HG03045 (cell line): Measurements from ENCODE around the gene POLE4.

ENCODE experiments used
- ATAC-seq: cut with Tn5 transposase; IDR thresholded peaks from one replicate; pipeline ENCODE4 v1.9.1; 2021; ENCODE audit warnings: mild to moderate bottlenecking, moderate library complexity; ENCODE audit not compliant: unreplicated experiment

Gene POLE4

DNA sequence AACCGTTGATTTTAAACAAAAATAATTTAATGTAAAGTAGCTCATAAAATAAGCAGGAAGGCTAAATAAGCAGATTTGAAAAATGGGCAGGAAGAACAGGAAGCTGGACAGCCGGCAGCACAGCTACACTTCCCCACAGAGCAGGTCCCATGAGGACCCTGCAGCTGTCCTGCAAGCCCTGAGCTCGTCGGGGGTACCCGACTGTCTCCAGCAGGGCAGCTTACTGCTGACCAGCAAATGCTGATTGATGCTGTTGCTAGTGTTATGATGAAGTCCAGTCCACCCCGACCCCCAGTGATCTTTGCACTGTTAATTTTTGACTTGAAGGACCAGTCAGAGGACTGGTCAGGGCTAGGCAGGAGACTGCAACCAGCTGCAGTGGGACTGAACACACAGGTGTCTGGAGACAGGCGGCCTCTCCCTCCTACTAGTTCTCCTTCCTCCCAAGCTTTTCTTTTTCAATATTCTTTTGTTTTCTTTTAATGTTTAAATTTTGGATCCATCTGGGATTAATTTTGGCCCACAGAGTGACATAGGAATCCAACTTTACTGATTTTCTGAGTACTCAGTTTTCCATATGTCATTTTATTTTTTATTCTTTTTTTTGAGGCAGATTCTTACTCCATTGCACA, 27.7 kb downstream of the POLE4 start:
- ATAC-seq, result no peak

DNA sequence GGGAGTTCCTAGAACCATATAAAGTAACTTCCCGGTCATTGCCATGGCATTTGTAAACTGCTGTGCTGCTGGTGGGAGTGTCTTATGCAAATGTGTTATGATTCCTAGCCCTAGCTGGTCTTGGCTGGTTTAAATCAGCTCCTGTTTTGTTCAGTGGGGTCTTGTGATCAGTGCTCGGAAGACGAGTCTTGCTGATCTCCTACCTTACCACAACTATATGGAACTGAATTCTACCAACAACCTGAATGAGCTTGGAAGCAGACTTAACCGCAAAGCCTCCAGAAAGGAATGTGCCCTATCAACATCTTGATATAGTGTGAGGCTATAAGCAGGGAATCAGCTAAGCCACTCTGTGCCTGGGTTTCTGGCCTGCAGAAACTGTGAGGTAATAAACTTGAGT, 33.5 kb downstream of the POLE4 start:
- no peak for ATAC-seq

GRCh38 chr2:74999468-74999867, 41.0 kb downstream of the POLE4 start:
- no peak for ATAC-seq

DNA sequence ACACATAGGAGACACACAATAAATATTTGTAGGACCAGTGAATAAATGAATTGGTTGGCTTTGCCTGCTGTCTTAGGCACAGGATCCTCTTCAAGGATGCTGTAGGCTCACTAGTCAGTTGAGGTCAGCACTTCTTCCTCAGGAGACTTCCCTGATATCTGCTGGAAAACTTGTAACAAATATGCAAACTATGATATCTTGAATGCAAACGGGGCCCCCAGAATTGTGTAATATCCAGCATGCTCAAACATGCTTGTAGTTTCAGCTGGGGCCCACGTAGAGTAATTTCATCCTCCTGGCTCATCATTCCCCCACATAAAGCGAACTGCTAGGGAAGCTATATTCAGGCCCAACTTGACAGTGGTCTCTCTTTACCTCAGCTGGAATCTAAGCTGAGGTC, 43.6 kb downstream of the POLE4 start:
- ATAC-seq, result no peak

DNA sequence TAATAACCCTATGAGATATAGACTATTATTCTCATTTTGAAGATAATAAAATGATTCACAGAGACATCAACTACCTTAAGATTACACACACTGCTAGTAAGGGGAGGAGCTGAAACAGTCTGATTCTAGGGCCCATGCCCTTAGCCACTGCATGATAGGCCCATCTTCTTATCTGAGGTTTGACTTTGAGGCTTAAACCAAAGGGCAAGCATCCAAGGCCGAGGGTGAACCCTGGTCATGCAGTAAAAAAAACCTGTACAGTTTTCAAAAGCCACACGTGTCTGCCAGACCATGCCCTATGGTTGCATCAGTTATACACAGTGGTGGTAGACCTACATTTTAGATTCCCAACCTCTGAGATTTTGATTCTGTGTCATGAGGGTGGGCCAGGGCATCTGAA, 44.8 kb downstream of the POLE4 start:
- no peak for ATAC-seq

DNA sequence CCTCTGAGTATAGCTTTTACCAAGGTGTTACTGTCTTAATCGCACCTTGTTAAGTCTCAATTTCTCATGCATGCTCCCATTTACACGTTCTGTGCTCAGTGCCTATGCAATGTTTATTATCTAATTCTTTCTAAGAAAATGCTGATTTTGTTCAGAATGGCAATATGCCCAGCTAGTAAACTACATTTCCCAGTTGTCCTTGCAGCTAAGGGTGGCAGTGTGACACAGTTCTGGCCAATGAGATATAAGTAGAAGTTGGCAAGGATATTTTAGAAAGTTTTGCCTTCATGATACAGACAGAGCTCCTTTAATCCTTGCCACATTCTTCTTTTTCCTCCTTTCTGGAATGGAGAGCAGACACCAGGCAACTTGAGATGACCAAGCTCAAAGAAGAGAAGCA, 45.3 kb downstream of the POLE4 start:
- no peak for ATAC-seq

GRCh38 chr2:75006041-75006440, 47.6 kb downstream of the POLE4 start:
- no peak for ATAC-seq

- ATAC-seq, result no peak
Observed at GRCh38 chr2:75007061-75007460, 48.6 kb downstream of the POLE4 start.

DNA sequence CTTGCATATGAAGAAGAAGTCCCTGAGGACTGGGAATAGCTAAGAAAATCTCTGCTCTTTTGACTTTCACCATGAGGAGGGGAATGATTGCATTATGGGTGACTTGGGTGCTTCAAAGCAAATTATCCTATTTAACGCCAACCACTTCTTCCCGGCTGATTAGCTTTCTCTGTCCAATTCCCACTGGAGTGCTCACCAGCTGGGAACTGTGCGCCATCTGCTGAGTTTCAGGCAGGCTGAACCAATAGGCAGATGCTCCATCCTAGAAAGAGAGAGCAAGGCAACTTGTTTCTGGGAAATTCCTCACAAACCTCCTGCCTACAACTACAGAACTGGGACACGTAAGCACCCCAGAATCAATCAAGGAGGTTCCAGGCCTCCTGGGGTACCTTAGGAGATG, 49.4 kb downstream of the POLE4 start:
- ATAC-seq, result no peak

GRCh38 chr2:75010571-75010970, 52.1 kb downstream of the POLE4 start:
- ATAC-seq, result no peak

- no peak for ATAC-seq
Observed at GRCh38 chr2:75012080-75012479, 53.6 kb downstream of the POLE4 start.

DNA sequence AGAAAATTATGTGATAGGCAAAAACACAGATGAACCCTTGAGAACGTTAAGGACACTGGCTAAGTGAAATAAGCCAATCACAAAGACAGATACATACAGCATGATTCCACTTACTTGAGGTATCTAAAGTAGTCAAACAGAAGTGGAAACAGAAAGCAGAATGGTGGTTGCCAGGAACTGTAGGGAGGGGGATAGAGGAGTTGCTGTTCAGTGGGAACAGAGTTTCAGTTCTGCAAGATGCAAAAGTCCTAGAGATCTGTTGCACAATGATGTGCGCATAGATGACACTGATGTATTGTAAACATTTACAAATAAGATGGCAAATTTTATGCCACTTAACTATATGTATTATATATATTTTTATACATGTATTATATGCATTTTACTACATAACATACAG, 59.7 kb downstream of the POLE4 start:
- ATAC-seq, result no peak
